GM21786 (cell line): ENCODE measurements around the gene GTF3A.
A peak's percentile ranks its signal among the peaks of the same experiment; 100 is the strongest.

Experiments
- ATAC-seq: cut with Tn5 transposase; IDR thresholded peaks from one replicate; pipeline ENCODE4 v1.9.1; 2021; ENCODE audit not compliant: unreplicated experiment

GTF3A gene

GRCh38 chr13:27404680-27405079, 19.7 kb upstream of the GTF3A start:
- ATAC-seq: no peak

- no peak for ATAC-seq
Measured at GRCh38 chr13:27405546-27406134, 18.8 kb upstream of the GTF3A start.

- ATAC-seq: no peak
Measured at GRCh38 chr13:27406178-27406939, 18.1 kb upstream of the GTF3A start.

- ATAC-seq: no peak
Measured at GRCh38 chr13:27408074-27408473, 16.3 kb upstream of the GTF3A start.

- ATAC-seq: no peak
Measured at GRCh38 chr13:27409013-27409412, 15.4 kb upstream of the GTF3A start.

- ATAC-seq: no peak
Measured at GRCh38 chr13:27411341-27411740, 13.1 kb upstream of the GTF3A start.

- ATAC-seq: no peak
Measured at GRCh38 chr13:27415116-27415515, 9.3 kb upstream of the GTF3A start.

GRCh38 chr13:27419328-27419727, 5.1 kb upstream of the GTF3A start:
- no peak for ATAC-seq

GRCh38 chr13:27421101-27421871, 3.1 kb upstream of the GTF3A start:
- no peak for ATAC-seq

GRCh38 chr13:27423333-27423732, 1.1 kb upstream of the GTF3A start:
- no peak for ATAC-seq

- ATAC-seq: peak; percentile 3
Measured at GRCh38 chr13:27425158-27425917, 919 bp downstream of the GTF3A start.

- ATAC-seq: peak; percentile 72
Measured at GRCh38 chr13:27425918-27426630, 1.7 kb downstream of the GTF3A start.

- ATAC-seq: no peak
Measured at GRCh38 chr13:27427641-27428040, 3.2 kb downstream of the GTF3A start.

GRCh38 chr13:27428160-27428559, 3.7 kb downstream of the GTF3A start:
- ATAC-seq: no peak

GRCh38 chr13:27432180-27432579, 7.8 kb downstream of the GTF3A start:
- no peak for ATAC-seq

- no peak for ATAC-seq
Measured at GRCh38 chr13:27432611-27433210, 8.3 kb downstream of the GTF3A start.

GRCh38 chr13:27437126-27437525, 12.7 kb downstream of the GTF3A start:
- no peak for ATAC-seq

GRCh38 chr13:27440408-27440807, 16.0 kb downstream of the GTF3A start:
- no peak for ATAC-seq

- no peak for ATAC-seq
Measured at GRCh38 chr13:27442071-27442647, 17.7 kb downstream of the GTF3A start.

GRCh38 chr13:27442797-27443196, 18.4 kb downstream of the GTF3A start:
- no peak for ATAC-seq
